GM19023 (cell line): Measurements from ENCODE around the gene PSMB4.
"Not testable (repeated sequence)": the region's sequence is repeated elsewhere in the genome, so short reads cannot be mapped to it uniquely, and the experiment has no call there.

ENCODE experiments used
- ATAC-seq: cut with Tn5 transposase; IDR thresholded peaks from one replicate; pipeline ENCODE4 v1.9.1; 2021; ENCODE audit warnings: mild to moderate bottlenecking, moderate library complexity; ENCODE audit not compliant: unreplicated experiment

PSMB4 gene

DNA sequence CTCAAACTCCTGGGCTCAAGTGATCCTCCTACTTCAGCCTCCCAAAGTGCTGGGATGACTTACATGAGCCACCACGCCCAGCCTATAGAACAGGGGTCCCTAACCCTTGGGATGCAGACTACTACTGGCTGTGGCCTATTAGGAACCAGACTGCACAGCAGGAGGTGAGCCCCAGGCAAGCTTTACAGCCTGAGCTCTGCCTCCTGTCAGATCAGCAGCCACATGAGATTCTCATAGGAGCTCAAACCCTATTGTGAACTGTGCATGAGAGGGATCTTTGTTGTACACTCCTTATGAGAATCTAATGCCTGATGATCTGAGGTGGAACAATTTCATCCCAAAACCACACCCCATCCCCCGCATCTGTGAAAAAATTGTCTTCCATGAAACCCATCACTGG lies 13.4 kb upstream of the PSMB4 start:
- ATAC-seq = no peak

DNA sequence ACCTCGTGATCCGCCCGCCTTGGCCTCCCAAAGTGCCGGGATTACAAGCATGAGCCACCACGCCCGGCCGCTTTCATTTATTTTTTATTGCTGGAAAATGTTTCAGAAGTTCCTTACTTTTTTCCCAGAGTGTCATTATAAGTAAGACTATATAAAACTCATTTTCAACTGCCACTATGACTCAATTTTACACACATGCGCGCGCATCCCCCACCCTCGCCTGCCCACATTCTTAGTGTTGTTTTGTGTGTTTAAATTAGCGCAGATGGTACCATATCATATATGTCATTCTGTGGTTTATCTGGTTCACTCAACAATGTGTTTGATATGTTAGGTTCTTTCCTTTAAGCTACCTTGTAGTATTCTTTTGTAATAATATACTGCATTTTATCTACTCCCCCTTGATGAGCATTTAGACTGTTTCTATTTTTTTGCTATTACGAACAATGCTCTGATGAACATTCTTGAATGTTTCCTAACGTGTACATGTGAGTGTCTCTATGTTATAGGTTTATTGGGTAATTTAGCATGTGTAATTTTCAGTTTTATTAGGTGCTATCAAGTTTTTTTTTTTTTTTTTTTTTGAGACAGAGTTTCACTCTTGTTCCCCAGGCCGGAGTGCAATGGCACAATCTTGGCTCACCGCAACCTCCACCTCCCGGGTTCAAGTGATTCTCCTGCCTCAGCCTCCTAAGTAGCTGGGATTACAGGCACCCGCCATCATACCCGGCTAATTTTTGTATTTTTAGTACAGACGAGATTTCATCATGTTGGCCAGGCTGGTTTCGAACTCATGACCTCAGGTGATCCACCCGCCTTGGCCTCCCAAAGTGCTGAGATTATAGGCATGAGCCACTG lies 8.9 kb upstream of the PSMB4 start:
- ATAC-seq = not testable (repeated sequence)

DNA sequence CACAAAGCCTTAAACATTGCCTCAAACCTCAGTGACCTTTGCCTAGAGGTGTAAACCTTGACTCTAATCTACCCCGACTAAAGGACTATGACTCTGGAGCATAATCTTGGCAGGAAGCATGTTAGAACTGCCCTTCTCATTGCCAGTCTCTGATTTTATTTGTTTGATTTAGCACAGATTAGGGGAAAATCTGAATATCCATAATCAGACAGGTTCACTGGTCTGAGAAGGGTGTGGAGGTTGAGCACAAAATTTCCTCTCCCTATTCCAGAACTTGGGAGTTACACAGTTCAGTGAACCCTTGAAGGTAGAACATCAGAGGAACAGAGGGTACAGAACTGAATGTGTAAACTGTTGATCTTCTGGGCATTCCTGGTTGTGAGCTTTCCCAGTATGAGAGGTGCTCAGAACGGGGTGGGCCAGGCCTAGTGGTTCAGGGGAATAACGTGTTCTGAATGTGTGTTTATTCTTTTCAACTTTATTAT lies 8.3 kb upstream of the PSMB4 start:
- ATAC-seq = no peak

DNA sequence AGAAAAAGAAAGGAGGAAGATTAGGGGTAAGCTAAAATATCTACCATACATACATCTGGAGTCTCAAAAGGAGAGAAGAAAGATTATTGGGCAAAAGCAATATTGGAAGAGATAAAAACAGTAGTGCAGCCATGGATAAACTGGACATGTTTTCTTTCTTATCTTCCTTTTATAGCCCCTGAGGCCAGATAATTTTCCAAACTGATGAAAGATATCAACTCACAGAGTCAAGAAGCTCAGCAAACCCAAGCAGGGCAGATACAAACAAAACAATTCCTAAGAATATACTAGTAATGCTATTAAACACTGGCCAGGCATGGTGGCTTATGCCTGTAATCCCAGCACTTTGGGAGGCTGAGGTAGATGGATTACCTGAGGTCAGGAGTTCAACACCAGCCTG lies 5.8 kb upstream of the PSMB4 start:
- no peak for ATAC-seq

DNA sequence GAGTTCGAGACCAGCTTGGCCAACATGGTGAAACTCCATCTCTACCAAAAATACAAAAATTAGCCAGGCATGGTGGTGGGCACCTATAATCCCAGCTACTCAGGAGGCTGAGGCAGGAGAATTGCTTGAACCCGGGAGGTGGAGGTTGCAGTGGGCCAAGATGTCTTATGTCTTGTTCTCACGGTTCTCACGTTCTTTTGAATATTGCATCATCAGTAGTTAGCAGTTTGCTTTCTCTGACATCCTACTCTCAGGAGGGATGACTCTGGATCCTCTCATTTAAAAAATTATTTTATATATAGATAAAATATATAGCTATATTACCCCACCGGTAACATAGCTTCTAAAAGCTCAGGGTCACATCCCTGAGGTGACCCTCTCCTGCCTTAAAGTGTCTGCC lies 3.1 kb upstream of the PSMB4 start:
- not testable (repeated sequence) for ATAC-seq

DNA sequence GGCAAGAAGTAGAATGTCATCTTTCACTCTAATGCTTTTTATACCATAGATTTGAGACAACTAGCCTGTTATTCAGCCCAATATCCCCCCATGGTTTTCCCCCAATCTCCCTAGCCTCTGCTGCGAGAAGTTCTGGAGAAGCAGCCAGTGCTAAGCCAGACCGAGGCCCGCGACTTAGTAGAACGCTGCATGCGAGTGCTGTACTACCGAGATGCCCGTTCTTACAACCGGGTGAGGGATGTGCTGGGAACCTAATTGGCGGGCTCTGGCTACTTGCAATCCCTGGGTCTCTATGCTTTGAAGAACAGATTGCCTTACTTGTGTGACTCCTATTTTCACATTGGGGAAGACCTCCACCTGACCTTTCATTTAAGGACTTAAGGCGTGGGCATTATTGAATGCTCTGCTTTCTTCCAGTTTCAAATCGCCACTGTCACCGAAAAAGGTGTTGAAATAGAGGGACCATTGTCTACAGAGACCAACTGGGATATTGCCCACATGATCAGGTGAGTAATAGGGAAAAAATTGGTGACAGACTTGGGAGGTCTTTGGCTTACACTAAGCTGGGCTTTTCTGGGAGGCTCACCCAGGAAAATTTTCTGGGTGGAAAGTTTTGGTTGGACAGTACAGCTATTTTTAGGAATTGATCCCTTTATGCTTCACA lies 1.9 kb downstream of the PSMB4 start:
- ATAC-seq = no peak

DNA sequence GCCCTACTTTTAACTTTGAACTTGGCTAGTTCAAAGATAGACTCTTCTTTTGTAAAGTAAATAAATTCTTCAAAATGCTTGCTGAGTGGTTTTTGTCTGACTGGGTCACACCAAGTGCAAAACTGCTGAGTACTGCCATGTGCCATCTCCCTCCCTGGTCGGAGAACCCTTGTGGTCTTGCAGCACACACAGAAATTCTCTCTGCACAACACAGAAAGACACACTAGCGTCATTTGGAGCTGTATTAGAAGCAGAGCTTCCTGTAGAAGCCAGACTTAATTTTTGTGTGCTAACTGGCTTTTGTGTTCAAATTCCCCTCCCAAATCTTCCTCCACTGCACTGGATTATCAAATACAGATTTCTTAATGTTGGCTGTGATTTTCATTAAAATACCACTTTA lies 2.5 kb downstream of the PSMB4 start:
- no peak for ATAC-seq

DNA sequence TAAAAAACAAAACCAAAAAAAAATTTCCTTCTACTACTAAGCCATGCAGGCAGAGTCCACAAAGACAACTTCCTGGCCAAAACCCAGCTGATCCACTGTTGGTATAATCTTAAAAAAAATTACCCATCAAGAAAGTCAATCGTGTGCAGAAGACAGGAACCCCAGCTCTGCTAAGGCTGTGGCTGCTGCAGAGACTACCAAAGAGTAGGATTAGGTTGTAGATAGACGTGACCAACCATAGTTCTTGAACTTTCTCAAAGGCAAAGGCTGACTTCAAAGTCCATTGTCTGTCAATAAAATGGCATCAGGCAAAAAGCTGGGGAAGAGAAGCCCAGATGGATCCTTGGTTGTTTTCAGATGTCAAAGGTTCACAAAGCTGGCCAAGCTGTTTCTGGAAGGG lies 3.4 kb downstream of the PSMB4 start:
- ATAC-seq = no peak

DNA sequence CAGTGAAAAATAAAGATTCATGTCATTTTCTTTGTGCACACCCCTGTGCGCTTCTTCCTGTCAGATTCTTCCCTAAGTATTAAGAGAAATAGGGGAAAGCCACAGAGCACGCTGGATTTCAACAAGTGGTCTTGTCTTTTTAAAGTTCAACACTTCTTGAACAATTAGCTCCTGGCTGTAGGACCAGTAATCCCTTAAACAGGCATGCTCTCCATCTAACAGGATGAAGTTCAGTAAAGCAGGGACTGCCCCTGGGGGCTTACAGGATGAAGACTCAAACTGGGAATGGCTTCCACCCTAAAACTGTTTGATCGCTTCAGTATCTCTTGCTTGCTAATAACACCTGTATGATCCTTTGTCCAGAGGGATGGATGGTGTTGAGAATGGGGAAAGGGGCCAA lies 4.2 kb downstream of the PSMB4 start:
- no peak for ATAC-seq

DNA sequence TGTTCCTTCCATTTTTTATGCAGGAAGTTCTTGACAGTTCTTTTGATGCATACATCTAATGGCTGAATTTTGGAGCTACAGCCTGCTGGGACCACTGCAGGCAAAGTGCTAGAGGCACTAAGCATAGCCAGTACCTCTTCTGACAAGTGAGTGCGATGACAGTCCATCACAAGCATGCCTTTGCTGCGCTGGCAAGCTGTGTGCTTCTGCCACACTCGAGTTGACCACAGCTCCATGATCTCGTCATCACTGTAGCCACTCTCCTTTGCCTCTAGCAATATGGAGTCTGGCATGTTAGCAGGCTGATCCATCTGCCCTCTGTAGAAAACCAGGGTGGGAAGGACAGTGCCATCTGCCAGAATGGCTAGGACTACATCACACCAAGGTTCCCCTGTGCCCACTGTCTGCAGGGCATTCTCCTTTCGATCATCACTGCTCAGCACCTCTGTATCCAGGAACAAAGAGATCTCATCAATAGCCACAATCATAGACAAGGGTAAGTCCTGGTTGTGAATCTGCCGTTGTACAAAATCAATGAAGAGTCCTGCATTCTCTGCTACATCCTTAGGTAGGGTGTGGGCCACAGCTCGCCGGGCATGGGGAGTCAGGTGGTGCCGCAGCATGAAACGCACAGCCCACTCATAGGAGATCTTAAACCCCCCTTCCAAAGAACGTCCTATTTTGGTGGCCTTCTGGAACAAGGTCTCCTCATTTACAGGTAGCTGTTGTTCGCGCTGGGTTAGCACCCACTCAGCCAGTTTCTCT lies 6.0 kb downstream of the PSMB4 start:
- no peak for ATAC-seq

DNA sequence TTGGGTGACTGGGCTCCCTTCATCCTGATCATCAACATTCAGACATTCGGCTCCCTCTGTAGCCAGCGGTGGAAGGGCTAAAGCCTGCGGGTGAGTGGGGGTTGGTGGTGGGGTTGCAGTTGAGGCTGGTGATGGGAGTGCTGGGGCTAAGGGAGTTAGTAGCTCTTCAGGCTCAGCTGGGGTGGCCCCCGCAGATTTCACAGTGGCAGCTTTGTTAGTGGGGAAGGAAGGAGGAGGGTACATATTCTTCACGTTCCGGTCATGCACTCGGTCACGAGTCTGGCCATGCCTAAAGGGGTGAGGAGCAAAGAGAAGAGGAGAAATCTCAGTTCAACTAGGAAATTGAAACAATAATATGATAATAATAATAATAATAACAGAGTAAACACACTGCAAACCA lies 6.8 kb downstream of the PSMB4 start:
- no peak for ATAC-seq

DNA sequence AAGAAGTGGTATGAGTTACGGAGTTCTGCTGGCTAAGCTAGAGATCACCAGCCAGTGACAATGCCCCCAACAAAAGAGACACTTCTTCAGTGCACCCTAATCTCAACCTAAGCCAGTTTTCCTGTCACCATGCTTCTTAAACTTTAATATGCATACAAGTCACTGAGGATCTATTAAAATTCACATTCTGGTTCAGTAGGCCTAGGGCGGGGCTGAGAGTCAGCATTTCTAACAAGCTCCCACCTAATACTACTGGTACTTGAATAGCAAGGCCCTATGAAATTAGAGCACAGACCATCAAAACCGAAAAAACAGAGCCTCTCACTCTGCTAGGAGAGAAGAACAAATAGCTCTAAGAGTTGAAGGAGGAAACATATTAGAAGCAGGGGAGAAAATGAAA lies 7.9 kb downstream of the PSMB4 start:
- no peak for ATAC-seq

DNA sequence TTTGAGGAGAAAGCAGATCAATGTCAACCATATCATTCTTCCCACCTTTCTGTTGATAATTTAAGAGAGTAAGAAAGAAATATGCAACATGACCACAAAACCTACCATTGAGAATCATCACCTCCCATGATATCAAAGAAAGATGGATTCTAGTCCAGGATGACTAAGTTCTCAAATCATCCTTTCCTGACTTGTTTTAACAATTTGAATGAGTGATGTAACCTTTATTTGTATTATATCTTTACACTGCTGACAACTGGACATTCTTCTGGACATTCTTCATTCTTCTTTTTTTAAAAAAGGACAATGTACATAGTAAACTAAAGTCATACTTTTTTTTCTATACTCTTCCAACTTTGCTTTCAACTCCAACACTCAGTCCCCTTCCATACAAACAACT lies 9.5 kb downstream of the PSMB4 start:
- no peak for ATAC-seq

DNA sequence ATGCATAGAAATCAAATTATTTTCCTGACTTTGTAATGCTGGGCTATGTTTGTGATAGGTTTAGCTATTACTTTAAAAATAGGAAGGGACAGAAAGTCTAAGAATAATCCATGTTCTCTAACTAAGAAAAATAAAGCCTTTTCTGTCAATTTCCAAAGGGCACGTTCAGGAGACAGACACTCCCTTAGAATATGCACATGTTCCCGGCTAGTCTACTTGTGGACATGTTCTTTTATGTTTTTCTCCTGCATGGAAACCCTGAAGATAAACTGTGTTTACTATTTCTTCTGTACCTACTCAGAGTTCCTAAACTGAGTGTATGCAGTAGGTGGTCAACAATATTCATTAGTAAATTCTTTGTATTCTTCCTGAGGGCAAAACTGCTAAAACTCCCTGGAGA lies 12.5 kb downstream of the PSMB4 start:
- ATAC-seq = no peak

DNA sequence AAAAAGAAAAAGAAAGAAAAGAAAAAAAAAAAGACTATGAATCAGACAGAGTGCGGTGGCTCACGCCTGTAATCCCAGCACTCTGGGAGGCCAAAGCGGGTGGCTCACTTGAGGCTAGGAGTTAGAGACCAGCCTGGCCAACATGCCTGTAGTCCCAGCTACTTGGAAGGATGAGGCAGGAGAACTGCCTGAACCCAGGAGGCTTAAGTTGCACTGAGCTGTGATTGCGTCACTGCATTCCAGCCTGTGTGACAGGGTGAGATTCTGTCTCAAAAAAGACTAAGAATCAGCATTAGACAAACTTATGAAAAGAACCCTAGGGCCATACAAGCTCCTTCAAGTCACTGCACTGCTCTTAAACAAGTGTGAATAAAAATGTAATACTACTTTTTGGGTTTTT lies 16.9 kb downstream of the PSMB4 start:
- no peak for ATAC-seq

DNA sequence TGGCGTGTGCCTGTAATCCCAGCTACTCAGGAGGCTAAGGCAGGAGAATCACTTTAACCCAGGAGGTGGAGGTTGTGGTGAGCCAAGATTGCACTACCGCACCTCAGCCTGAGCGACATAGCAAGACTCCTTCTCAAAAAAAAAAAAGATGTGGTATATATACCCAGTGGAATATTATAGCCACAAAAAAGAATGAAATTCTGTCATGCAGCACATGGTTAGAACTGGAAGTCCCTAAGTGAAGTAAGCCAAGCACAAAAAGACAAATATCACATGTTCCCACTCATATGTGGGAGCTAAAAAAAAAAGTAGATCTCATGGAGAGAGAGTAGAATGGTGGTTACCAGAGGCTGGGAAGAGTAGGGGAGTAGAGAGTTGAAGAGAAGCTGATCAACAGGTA lies 18.7 kb downstream of the PSMB4 start:
- no peak for ATAC-seq

DNA sequence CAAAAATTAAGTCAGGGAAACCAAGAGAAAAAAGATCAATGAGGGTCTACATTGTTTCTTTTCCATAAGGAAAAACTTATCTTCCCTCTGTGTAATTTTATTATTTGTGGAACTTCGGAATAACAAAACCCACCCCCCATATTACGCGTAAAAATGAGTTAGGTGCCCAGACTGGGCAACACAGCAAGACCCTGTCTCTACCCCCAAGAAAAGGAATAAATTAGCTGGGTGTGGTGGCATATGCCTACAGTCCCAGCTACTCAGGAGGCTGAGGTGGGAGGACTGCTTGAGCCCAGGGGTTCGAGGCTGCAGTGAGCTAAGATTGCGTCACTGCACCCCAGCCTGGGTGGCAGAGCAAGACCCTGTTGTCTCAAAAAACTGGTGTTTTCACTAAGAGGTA lies 20.4 kb downstream of the PSMB4 start:
- no peak for ATAC-seq

DNA sequence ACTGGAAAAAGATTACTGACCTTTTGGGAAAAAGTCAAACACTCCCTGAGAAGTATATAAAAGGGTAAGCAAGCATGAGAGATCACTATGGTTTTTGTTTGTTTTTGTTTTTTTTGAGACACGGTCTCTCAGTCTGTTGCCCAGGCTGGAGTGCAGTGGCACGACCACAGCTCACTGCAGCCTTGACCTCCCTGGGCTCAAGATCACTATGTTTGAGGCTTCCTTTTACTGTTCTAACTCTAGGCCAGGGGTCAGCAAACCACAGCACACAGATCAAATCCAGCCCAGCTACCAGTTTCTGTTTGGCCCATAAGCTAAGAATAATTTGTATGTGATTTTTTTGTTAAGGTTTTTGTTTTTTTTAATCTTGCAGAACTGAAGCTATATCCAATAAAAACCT lies 25.7 kb downstream of the PSMB4 start:
- ATAC-seq = no peak

DNA sequence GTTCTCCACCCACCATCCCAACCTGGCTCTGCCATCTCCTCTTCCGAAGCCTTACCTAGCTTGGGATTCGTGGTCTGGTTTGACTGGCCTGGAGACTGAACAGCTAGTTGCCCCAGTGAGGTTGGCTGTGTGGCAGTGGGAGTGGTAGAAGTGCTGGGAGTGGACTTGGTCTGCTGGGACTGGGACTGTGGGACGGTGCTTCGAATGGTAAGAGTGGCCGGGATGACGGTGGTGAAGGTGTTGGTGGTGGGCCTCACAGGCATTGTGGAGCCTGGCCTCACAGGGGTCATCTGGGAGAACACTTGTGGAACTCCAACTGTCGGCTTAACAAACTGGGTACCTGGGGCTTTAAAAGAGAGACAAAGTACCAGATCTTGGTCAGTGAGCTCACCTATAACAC lies 28.7 kb downstream of the PSMB4 start:
- ATAC-seq = no peak

DNA sequence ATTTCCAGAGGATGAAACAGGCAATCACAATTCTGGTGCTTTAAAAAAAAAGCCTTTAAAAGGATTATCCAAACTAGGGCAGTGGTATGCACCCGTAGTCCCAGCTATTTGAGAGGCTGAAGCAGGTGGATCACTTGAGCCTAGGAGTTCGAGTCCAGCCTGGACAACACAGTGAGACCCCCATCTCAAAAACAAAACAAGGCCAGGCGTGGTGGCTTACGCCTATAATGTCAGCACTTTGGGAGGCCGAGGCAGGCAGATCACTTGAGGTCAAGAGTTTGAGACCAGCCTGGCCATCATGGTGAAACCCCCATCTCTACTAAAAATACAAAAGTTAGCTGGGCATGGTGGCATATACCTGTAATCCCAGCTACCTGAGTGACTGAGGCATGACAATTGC lies 34.5 kb downstream of the PSMB4 start:
- ATAC-seq = not testable (repeated sequence)

DNA sequence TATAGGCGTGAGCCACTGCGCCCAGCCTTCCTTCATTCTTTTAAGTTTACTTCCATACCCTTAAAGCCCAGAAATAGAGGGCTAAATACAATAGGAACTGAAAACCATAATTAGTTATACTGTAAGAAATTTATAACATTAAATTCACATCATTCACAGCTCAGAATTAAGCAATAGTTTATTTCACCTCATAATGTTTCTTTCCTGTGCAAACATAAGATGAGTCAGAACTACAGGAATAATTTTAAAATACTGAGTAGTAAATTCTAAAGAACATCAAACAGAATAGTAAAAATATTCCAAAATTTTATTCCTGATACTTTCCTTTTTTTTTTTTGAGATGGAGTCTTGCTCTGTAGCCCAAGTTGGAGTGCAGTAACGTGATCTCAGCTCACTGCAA lies 35.8 kb downstream of the PSMB4 start:
- ATAC-seq = no peak

DNA sequence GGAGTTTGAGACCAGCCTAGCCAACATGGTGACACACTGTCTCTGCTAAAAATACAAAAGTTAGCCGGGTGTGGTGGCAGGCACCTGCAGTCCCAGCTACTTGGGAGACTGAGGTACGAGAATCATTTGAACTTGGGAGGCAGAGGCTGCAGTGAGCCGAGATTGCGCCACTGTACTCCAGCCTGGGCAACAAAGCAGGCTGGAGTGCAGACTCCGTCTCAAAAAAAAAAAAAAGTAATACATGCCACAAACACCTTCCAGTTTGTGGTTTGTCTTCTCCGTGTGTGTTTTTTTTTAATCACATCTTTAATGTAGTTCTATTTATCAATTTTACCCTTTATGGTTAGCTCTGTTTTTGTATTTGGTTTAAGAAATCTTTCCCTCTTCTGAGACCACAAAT lies 37.6 kb downstream of the PSMB4 start:
- no peak for ATAC-seq
